ENCODE measurements around the gene POLRMT.
"Not testable (repeated sequence)": the region's sequence is repeated elsewhere in the genome, so short reads cannot be mapped to it uniquely, and the experiment has no call there.

The POLRMT gene

GRCh38 chr19:646779-647565 lies 13.6 kb upstream of the POLRMT start:
- DNase-seq = no peak

- no peak for DNase-seq
Measured at GRCh38 chr19:645912-646778, 12.8 kb upstream of the POLRMT start.

DNA sequence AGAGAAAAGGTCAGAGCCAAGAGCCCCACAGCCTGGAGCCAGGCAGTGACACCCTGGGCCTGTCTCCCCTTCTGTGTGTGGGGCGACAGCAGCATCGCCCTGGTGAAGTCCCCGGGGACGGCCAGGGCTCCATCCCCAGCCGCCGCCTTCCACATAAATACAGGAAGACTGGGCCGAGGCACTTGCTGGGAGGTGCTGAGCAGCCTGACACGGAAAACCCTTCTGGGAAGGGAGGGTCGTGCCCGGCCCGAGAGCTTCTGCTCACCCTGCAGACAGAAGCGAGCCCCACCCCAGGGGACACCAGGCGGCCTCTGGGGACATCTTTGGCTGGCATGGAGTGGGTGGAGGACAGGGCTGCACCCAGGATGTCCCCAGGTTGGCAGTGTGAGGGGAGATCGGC lies 11.5 kb upstream of the POLRMT start:
- DNase-seq = no peak

GRCh38 chr19:644363-644762 lies 11.0 kb upstream of the POLRMT start:
- no peak for DNase-seq

DNA sequence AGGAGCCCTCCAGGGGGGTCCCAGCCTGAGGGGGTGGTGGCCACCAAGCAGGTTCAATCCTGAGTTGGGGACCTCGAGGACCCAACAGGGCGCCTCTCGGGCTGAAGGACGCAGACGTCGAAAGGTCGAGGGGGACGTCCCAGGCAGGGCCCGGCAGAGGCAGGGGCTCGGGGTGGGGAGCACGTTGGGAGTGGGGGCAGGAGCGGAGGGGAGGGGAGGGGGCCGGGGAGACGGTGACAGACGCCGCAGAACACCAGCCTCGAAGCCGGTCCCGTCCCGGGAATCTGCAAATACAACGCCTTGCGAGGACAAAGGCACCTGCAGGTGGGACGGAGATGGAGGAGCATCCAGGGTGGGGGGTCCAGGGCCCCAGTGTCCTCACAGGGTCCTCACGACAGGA lies 10.4 kb upstream of the POLRMT start:
- no peak for DNase-seq

GRCh38 chr19:642767-643727 lies 9.7 kb upstream of the POLRMT start:
- DNase-seq = no peak

DNA sequence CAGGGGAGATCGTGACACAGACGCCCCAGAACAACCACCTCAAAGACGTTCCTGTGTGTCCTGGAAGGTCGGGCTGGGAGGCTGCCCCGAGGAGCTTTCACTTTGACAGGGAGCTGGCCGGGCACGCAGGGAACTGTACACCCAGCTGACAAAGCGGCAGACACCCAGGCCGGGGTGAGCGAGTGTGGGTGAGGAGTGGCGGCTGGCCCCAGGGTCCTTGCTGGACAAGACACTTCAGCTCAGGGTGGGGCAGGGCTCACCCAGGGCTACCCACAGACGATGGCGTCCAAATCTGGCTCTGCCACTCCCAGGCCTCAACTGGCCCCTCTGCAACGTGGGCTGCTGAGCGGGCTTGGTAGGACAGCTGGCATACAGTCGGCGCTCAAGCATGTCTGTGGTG lies 8.4 kb upstream of the POLRMT start:
- DNase-seq = no peak

DNA sequence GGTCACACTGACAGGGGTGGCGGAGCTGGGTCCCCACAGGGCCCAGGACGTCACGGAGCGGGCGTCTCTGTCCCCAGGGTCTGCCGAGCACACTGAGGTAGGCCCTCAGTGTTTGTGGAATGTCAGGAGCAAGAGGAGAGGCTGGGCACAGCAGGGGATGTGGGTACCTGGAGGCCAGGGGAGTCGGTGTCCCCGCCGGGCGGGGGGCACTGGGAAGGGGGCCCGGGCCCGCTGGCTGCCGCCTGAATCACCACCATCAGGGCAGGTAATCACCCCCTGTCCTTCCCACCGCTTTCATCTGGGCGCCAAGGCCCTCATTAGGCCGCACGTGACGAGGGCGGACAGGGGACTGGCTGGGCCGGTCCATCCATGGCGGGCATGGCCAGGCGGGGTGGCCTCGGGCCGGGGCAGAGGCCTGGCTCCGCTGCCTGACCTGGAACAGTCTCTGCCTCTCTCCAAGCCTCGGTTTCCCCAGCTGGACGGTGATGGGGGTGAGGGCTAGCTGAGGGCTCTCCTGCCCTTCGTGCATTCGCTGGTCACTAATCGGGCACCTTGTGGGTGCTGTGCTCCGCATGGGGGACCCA lies 7.4 kb upstream of the POLRMT start:
- no peak for DNase-seq

DNA sequence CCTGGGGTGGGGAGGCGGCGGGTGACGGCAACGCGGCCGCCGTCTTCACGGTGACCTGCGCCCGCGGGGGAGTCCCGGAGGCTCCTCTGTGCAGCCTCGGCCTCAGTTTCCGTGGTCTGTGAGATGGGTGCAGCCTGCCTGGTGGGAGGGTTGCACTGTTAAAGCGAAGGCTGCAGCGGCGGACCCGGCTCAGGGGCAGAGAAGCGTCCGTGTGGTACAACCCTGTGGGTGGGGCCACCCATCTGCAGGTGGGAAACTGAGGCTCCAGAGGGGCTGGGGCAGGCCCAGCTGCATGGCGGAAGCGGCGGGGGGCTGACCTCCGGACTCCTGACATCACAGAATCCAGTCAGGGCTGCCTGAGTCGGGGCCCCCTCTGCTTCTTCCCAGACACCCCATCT lies 6.8 kb upstream of the POLRMT start:
- DNase-seq = no peak

- peak; percentile 93 for DNase-seq
Measured at GRCh38 chr19:639253-640160, 6.2 kb upstream of the POLRMT start, which contains the start of gene FGF22. Gene FGF22, plus strand, starts transcription at chr19:639879. Its CDS starts 47 bp downstream, at chr19:639926.

DNA sequence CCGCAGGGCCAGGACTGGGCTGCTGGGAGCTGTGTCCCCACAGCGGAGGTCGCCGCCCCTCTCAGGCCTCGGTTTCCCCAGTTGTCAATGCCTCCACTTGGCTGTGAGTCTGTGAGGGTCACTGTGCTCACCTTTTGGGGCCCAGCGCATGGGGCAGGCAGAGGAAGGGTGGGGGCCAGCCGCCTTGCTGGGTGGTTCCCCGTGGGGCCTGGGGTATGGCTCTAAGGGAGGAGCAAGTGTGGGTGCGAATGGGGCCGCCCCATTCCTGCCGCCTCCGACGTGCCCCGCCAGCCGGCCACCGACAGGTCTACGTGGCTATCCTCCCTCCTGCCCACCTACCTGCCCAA lies 5.5 kb upstream of the POLRMT start:
- DNase-seq = no peak

- DNase-seq = no peak
Measured at GRCh38 chr19:634975-635652, 1.8 kb upstream of the POLRMT start.

DNA sequence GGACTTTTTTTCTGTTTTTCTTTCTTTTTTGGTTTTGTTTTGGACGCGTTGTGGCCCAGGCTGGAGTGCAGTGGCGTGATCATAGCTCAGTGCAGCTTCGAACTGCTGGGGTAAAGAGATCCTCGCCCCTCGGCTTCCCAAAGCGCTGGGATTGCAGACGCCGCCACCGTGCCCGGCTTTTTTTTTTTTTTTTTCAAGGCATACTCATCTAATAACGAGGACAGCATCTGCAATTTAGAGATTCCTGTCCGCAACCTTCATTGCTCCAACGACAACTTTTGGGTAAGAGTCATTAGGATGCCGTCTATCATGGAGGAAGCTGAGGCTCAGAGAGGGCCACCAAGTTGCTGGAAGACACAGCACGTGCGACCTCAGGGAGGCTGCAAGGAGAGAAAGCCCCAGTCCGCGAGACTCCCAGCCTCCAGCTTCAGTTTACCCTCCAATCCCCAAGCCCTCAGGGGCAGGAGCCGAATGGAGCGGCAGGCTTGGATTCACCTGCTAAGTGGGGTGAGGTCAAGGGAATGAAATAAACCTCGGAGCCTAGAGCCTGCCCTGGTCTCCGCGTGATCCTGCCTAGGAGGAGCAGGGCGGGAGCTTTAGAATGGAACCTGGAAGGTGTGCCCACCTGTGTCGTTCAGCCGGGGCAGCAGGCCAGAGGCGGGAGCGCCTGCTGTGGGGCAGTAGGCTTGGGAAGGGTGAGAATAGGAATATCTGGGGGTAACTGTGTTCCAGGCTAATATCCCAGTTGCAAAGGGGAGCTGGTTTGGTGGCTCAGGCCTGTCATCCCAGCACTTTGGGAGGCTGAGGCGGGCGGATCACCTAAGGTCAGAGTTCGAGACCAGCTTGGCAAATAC lies 676 bp upstream of the POLRMT start:
- DNase-seq = no peak

GRCh38 chr19:632579-633067 lies 714 bp downstream of the POLRMT start:
- no peak for DNase-seq

GRCh38 chr19:629961-630714 lies 3.2 kb downstream of the POLRMT start:
- DNase-seq = no peak

GRCh38 chr19:629515-629914 lies 3.8 kb downstream of the POLRMT start:
- not testable (repeated sequence) for DNase-seq

DNA sequence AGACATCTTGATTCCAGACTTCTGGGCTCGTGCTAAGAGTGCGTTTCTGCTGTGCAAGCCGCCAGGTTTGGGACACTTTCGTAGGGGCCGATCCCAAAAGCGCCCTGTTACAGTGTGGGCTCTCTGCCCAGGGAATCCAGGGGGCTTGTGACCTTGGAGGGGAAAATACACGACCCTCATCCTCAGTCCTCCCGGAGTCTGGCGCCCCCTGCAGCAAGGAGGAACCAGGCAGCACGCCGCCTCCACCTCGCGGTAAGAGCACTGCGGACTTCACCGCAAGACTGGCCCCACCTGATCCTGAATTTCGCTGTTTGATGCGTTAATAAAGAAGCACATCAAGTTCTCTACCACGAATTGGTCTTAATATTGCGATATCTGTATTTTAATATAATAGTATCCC lies 5.2 kb downstream of the POLRMT start:
- DNase-seq = no peak

- not testable (repeated sequence) for DNase-seq
Measured at GRCh38 chr19:626566-626965, 6.8 kb downstream of the POLRMT start.

DNA sequence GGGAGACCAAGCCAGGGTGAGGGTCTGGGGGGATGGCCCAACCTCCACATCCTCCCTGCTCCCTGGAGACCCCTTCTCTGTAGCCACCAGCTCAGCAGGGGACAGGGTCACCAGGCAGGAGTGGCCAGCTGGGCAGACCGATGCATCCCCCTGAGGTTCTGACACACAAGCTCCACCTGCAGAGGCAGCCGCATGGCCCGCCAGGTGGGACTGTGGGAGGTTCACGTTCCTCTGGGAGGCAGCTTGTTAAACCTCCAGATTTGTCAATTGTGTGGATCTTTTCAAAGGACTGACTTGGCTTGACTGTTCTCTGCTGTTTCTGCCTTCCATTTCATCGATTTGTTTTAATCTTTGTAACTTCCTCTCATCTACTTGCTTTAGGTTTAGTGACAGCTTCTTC lies 8.1 kb downstream of the POLRMT start:
- no peak for DNase-seq

Measured in NCI-H1436 (cell line).